Breast epithelium (tissue), 3 donors: Measurements from ENCODE around the gene SORBS2.

ENCODE experiments used
- POLR2AphosphoS5 ChIP-seq, 3 donors: sonication (generic); formaldehyde crosslinking; IDR thresholded peaks; one replicate each; pipeline ENCODE4 v1.6.1; 2017; ENCODE audit warnings: antibody characterized with exemption in 3 of 3
- TF ChIP-seq, protein P1 (sequence below), 3 donors: fragments of 450-650 bp; IDR thresholded peaks; one replicate each; pipeline ENCODE4 v1.5.1; 2016 to 2017; ENCODE audit warnings: antibody characterized with exemption in 3 of 3, mild to moderate bottlenecking in 3 of 3, moderate library complexity in 3 of 3

DNA sequence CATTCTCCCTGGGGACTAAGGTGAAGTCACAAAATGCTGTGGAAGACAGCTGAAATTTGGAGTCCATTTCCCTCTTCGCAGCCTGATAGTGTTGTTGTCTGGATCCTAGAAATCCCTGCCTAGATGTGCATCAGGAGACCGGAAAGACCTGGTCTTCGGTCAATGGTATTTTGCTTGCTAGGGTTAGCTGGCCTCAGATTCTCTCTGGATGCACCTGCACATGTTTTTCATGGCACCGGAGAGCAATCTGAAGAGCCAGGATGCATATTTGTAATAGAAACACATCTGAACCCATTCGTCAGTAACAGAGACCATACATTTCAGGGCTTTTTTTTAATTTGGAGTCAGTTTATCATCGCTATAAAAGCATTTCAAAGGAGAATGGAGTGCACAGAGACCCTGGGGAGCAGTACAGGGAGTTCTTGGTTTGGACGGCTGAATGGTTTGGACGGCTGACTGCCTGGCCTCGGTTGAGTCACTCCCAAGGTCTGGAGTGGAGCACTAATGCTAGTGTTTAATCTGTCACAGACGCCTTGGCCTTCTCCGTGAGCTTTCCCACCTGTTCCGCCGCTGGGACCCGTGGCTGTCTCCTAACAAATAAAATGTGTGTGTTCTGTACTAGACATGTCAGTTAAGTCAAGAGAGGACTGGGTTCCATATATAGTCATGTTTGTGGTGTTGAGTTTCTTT is 269.2 kb downstream of the SORBS2 start:
- TF ChIP-seq, protein P1, sequence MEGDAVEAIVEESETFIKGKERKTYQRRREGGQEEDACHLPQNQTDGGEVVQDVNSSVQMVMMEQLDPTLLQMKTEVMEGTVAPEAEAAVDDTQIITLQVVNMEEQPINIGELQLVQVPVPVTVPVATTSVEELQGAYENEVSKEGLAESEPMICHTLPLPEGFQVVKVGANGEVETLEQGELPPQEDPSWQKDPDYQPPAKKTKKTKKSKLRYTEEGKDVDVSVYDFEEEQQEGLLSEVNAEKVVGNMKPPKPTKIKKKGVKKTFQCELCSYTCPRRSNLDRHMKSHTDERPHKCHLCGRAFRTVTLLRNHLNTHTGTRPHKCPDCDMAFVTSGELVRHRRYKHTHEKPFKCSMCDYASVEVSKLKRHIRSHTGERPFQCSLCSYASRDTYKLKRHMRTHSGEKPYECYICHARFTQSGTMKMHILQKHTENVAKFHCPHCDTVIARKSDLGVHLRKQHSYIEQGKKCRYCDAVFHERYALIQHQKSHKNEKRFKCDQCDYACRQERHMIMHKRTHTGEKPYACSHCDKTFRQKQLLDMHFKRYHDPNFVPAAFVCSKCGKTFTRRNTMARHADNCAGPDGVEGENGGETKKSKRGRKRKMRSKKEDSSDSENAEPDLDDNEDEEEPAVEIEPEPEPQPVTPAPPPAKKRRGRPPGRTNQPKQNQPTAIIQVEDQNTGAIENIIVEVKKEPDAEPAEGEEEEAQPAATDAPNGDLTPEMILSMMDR (IDR thresholded peaks at IDR 0.05) = no peak
- TF ChIP-seq POLR2AphosphoS5 (IDR thresholded peaks at IDR 0.05) = no peak
